ENCODE results near the gene ATP1B3.

GRCh38 chr3:141854599-141854998, 21.8 kb upstream of the ATP1B3 start:
- TF ChIP-seq CTCF (IDR thresholded peaks at IDR 0.05; ENCODE audit: poor library complexity) = no peak
- no peak for TF ChIP-seq EZH2 (IDR thresholded peaks at IDR 0.05; ENCODE audit: borderline replicate concordance)

Measured in hepatocyte (in vitro differentiated cells).